SU-DHL-6 (cell line): Measurements from ENCODE around the gene MIB2.
"Not testable (repeated sequence)": the region's sequence is repeated elsewhere in the genome, so short reads cannot be mapped to it uniquely, and the experiment has no call there.

Experiments
- CTCF ChIP-seq: fragments of 200-600 bp; sonication (generic); IDR thresholded peaks from one replicate; pipeline ENCODE4 v1.5.1; 2017; ENCODE audit warnings: antibody characterized with exemption, mild to moderate bottlenecking, low read length, moderate library complexity; ENCODE audit not compliant: insufficient read depth, poor library complexity, severe bottlenecking
- EZH2phosphoT487 ChIP-seq: fragments of 200-600 bp; sonication (generic), shearing (Covaris generic); conservative IDR thresholded peaks from 2 replicates; pipeline ENCODE4 v1.6.1; 2018; ENCODE audit warnings: mild to moderate bottlenecking, antibody characterized with exemption, low read length, moderate library complexity, mixed read lengths

- TF ChIP-seq CTCF, EZH2phosphoT487: not testable (repeated sequence)
These were observed 47.1 kb downstream of the MIB2 start for GRCh38 chr1:1662392-1662791.
